Measurements from ENCODE around the gene FRAT1. TPM values are rescaled to one million over a fixed set of nuclear protein-coding genes. Genes with fewer than 3 reads are reported as not detected.

Gene FRAT1
- total and polyA plus RNA-seq, 7 donors = 0.61 to 3.9 (median 2.0) TPM

GRCh38 chr10:97291357-97292096, 27.5 kb upstream of the FRAT1 start:
- Histone ChIP-seq H3K4me1 (peaks cover 8% of the 10 kb centered on the region), H3K27ac (peak overlapping the region; percentile 86), H3K9me3 (no peaks in the 10 kb centered on the region), H3K36me3 (ENCODE audit: insufficient read depth in 1 of 2, low read depth in 1 of 2) (peaks cover 0 to 14% of the 10 kb centered on the region in 2 donors), H3K4me3 (peak overlapping the region; percentile 82), H3K27me3 (ENCODE audit: insufficient read depth in 3 of 3, low read length in 2 of 3) (no peaks in the 10 kb centered on the region)
- intact Hi-C loops (cut with DNase I) = loop anchor here in 1 of 2 donors (5.0 kb wide), 1 partner anchor 41 kb away; the partner anchor contains the start of gene FRAT2
- ATAC-seq = peak in 1 of 4 donors; percentile 4
- TF ChIP-seq CTCF (IDR thresholded peaks at IDR 0.05) = no peak
- 46 to 52% (median 47%) methylated on average over 25 of the region's 25 CpGs for WGBS, 3 donors
- DNase-seq = no peak

GRCh38 chr10:97292097-97292861, 26.8 kb upstream of the FRAT1 start, which contains the start of gene ARHGAP19:
ARHGAP19 (minus strand) TSS chr10:97292637; CDS start chr10:97292627, 10 bp downstream.
- Histone ChIP-seq H3K4me1 (peaks cover 8% of the 10 kb centered on the region), H3K27me3 (ENCODE audit: insufficient read depth in 3 of 3, low read length in 2 of 3) (no peaks in the 10 kb centered on the region), H3K27ac (peak within 1 kb of the TSS; percentile 86), H3K9me3 (no peaks in the 10 kb centered on the region), H3K4me3 (peak within 1 kb of the TSS; percentile 82), H3K36me3 (ENCODE audit: insufficient read depth in 1 of 2, low read depth in 1 of 2) (peaks cover 0 to 9% of the 10 kb centered on the region in 2 donors)
- DNase-seq (peak; percentile 94 to 96), ATAC-seq (peak; percentile 99 to 100 (median 100))
- intact Hi-C loops (cut with DNase I) = loop anchor here in 1 of 2 donors (5.0 kb wide), 1 partner anchor 40 kb away; the partner anchor contains the start of gene FRAT2
- no peak for TF ChIP-seq CTCF (IDR thresholded peaks at IDR 0.05)
- WGBS, 3 donors = 0 to 1% (median 0%) methylated on average over 55 of the region's 55 CpGs

GRCh38 chr10:97292862-97293198, 26.2 kb upstream of the FRAT1 start:
- no peak for ATAC-seq
- no peak overlapping the region for H3K27ac ChIP-seq
- no peak overlapping the region for H3K4me3 ChIP-seq
- H3K4me1 ChIP-seq = peaks cover 8% of the 10 kb centered on the region
- intact Hi-C loops (cut with DNase I) = loop anchor here in 1 of 2 donors (1.0 to 5.0 kb wide), 2 partner anchors 25 to 39 kb away; partner anchors contain the start of gene FRAT2
- peaks cover 0 to 3% of the 10 kb centered on the region in 2 donors for H3K36me3 ChIP-seq (ENCODE audit: insufficient read depth in 1 of 2, low read depth in 1 of 2)
- no peaks in the 10 kb centered on the region for H3K9me3 ChIP-seq
- H3K27me3 ChIP-seq (ENCODE audit: insufficient read depth in 3 of 3, low read length in 2 of 3) = no peaks in the 10 kb centered on the region
- no peak for DNase-seq
- no peak for TF ChIP-seq CTCF (IDR thresholded peaks at IDR 0.05)
- 61 to 62% (median 61%) methylated on average over 3 of the region's 3 CpGs for WGBS, 3 donors

- WGBS, 3 donors = 83 to 92% (median 88%) methylated on average over 8 of the region's 8 CpGs
- Histone ChIP-seq H3K4me1 (no peaks in the 10 kb centered on the region), H3K27me3 (ENCODE audit: insufficient read depth in 3 of 3, low read length in 2 of 3) (peaks cover 0 to 2% (median 0%) of the 10 kb centered on the region in 3 donors), H3K9me3 (no peaks in the 10 kb centered on the region), H3K27ac (no peak overlapping the region), H3K4me3 (no peak overlapping the region), H3K36me3 (ENCODE audit: insufficient read depth in 1 of 2, low read depth in 1 of 2) (no peaks in the 10 kb centered on the region)
- no peak for ATAC-seq
- no peak for TF ChIP-seq CTCF (IDR thresholded peaks at IDR 0.05)
- DNase-seq = no peak
- intact Hi-C loops (cut with DNase I) = no loop called here
These were observed 21.4 kb upstream of the FRAT1 start for GRCh38 chr10:97297556-97298222.

Measured in psoas muscle (tissue), 8 donors.